Measurements from ENCODE around the gene RARB.

- TF ChIP-seq CTCF (tag by site-specific recombination; IDR thresholded peaks at IDR 0.05) (no peak), ZNF449 (tag by site-specific recombination; IDR thresholded peaks at IDR 0.05) (no peak), ZNF121 (tag by site-specific recombination; IDR thresholded peaks at IDR 0.05) (no peak), ZNF416 (tag by site-specific recombination; IDR thresholded peaks at IDR 0.05) (no peak), REST (tag by site-specific recombination; IDR thresholded peaks at IDR 0.05) (no peak), TCF7L2 (IDR thresholded peaks at IDR 0.05; ENCODE audit: borderline replicate concordance, low read depth, low read length) (no peak), KLF1 (tag by site-specific recombination; IDR thresholded peaks at IDR 0.05) (no peak), ZSCAN23 (tag by site-specific recombination; IDR thresholded peaks at IDR 0.05) (no peak), SP3 (tag by site-specific recombination; IDR thresholded peaks at IDR 0.05) (no peak), ZBTB8A (tag by site-specific recombination; IDR thresholded peaks at IDR 0.05) (no peak)
Measured at GRCh38 chr3:25585361-25586166, 157.5 kb downstream of the RARB start.
